B cell (primary cell): Measurements from ENCODE around the gene SPART. TPM values are rescaled to one million over a fixed set of nuclear protein-coding genes. Genes with fewer than 3 reads are reported as not detected.

Source experiments
- ATAC-seq: fragments of 200-7000 bp; cut with Tn5 transposase; one replicate; pipeline ENCODE4 v1.10.0; 2021; ENCODE audit warnings: low read depth, mild to moderate bottlenecking, moderate number of reproducible peaks, moderate library complexity
- CTCF ChIA-PET: fragments of 350-600 bp; sonication (Branson Sonifier 250); formaldehyde crosslinking; loops from one replicate; lab custom pipeline; 2021; ENCODE audit warnings: antibody characterized with exemption, inconsistent platforms; lab: Charles Lee
- POLR2A ChIA-PET: fragments of 350-600 bp; sonication (Branson Sonifier 250); formaldehyde crosslinking; loops from one replicate; lab custom pipeline; 2021; ENCODE audit warnings: antibody characterized with exemption; lab: Charles Lee
- DNase-seq: peaks from one replicate; pipeline ENCODE4 v3.0.0; 2013
- H2AFZ ChIP-seq: 2 replicates; pipeline ENCODE4 v1.6.1; 2012; ENCODE audit warnings: mild to moderate bottlenecking, low read depth, low read length; ENCODE audit not compliant: insufficient read depth, poor library complexity, severe bottlenecking
- H3K27ac ChIP-seq, 2 donors: 1 replicate in 1 of 2; 2 replicates in 1 of 2; pipeline ENCODE4 v1.5.1; 2012 to 2013; ENCODE audit warnings: low read length in 2 of 2, mild to moderate bottlenecking in 2 of 2, moderate library complexity in 1 of 2
- H3K27me3 ChIP-seq, 4 experiments: fragments of 200-600 bp in 1 of 4; sonication (generic) in 1 of 4; replicated peaks in 1 of 4; 1 replicate in 2 of 4; 2 replicates in 2 of 4; pipeline versions ENCODE4 v1.6.1 to v1.7.0; 2013 to 2016; ENCODE audit warnings: low read length in 3 of 4, mild to moderate bottlenecking in 2 of 4, mixed read lengths in 1 of 4, moderate library complexity in 1 of 4; ENCODE audit not compliant: insufficient read depth in 4 of 4, control insufficient read depth in 3 of 4; ENCODE audit errors: control extremely low read depth in 1 of 4
- H3K36me3 ChIP-seq, 2 experiments: replicated peaks in 1 of 2; 1 replicate in 1 of 2; 2 replicates in 1 of 2; pipeline versions ENCODE4 v1.6.1 to v1.7.1; 2013; ENCODE audit warnings: low read length in 1 of 2; ENCODE audit not compliant: insufficient read depth in 2 of 2, control insufficient read depth in 1 of 2; ENCODE audit errors: control extremely low read depth in 1 of 2, extremely low read depth in 1 of 2
- H3K4me1 ChIP-seq, 2 donors: fragments of 200-600 bp in 1 of 2; sonication (generic) in 1 of 2; 1 replicate in 1 of 2; 2 replicates in 1 of 2; pipeline versions ENCODE4 v1.5.1 to v1.6.1; 2013 to 2017; ENCODE audit warnings: low read length in 2 of 2; ENCODE audit not compliant: control insufficient read depth in 2 of 2, insufficient read depth in 2 of 2
- H3K4me2 ChIP-seq: replicated peaks from 2 replicates; pipeline ENCODE3; 2012; ENCODE audit warnings: mild to moderate bottlenecking, low read depth, low read length; ENCODE audit not compliant: poor library complexity, severe bottlenecking
- H3K4me3 ChIP-seq, 5 experiments: fragments of 200-600 bp in 1 of 5; sonication (generic) in 1 of 5; 1 replicate in 3 of 5; 2 replicates in 2 of 5; pipeline versions ENCODE4 v1.5.1 to v1.7.0; 2011 to 2016; ENCODE audit warnings: low read length in 4 of 5, mild to moderate bottlenecking in 4 of 5, low read depth in 2 of 5, control low read depth in 1 of 5, moderate library complexity in 1 of 5; ENCODE audit not compliant: insufficient read depth in 1 of 5; ENCODE audit errors: control extremely low read depth in 1 of 5, extremely low read depth in 1 of 5
- H3K79me2 ChIP-seq: fragments of 200-600 bp; sonication (generic); one replicate; pipeline ENCODE4 v1.6.0; 2016; ENCODE audit warnings: low read length; ENCODE audit not compliant: control insufficient read depth, insufficient read depth
- H3K9ac ChIP-seq: fragments of 200-600 bp; sonication (generic); 2 replicates; pipeline ENCODE4 v1.6.1; 2017; ENCODE audit warnings: mild to moderate bottlenecking, low read length, moderate library complexity
- H3K9me3 ChIP-seq, 3 donors: one replicate each; pipeline versions ENCODE4 v1.6.1 to v1.7.1; 2013; ENCODE audit warnings: low read length in 2 of 3; ENCODE audit not compliant: control insufficient read depth in 2 of 3, insufficient read depth in 1 of 3; ENCODE audit errors: control extremely low read depth in 1 of 3
- H4K20me1 ChIP-seq: 2 replicates; pipeline ENCODE4 v1.6.0; 2012; ENCODE audit warnings: mild to moderate bottlenecking, low read length; ENCODE audit not compliant: insufficient read depth, control insufficient read depth, poor library complexity, severe bottlenecking
- H3K27ac Mint-ChIP-seq: one replicate; pipeline ENCODE4 v1.8.0; 2021; ENCODE audit warnings: mixed read lengths
- H3K27me3 Mint-ChIP-seq: one replicate; pipeline ENCODE4 v1.8.0; 2021; ENCODE audit warnings: mixed read lengths
- H3K4me1 Mint-ChIP-seq: one replicate; pipeline ENCODE4 v1.8.0; 2021; ENCODE audit warnings: mixed read lengths
- H3K4me3 Mint-ChIP-seq: one replicate; pipeline ENCODE4 v1.8.0; 2021; ENCODE audit warnings: mixed read lengths
- H3K9me3 Mint-ChIP-seq: one replicate; pipeline ENCODE4 v1.8.0; 2022; ENCODE audit warnings: mixed read lengths; ENCODE audit not compliant: insufficient read depth
- CTCF ChIP-seq: fragments of 200-600 bp; IDR thresholded peaks from one replicate; pipeline ENCODE4 v1.8.0; 2022; ENCODE audit warnings: antibody characterized with exemption, mild to moderate bottlenecking
- EZH2 ChIP-seq: IDR thresholded peaks from 2 replicates; pipeline ENCODE4 v1.6.1; 2012; ENCODE audit warnings: borderline replicate concordance, low read depth, mild to moderate bottlenecking, moderate library complexity, low read length; ENCODE audit not compliant: insufficient read depth, poor library complexity, severe bottlenecking
- WGBS: methylation state at CpG from one replicate; pipeline ENCODE4 v1.1.5; 2013; ENCODE audit warnings: missing lambda C conversion rate; ENCODE audit not compliant: insufficient coverage; 5-methylcytosine and 5-hydroxymethylcytosine counted together
- intact Hi-C: fragments of 100-400 bp; cut with micrococcal nuclease; formaldehyde crosslinking; loops from one replicate; pipeline ENCODE4 v1.10.0; 2022
- polyA plus RNA-seq: library from polyadenylated mRNA; depleted of rRNA; stranded (reverse); fragments of >200 nt; gene quantifications from 2 replicates; pipeline ENCODE4 v1.2.3, GENCODE V29; 2012
- total RNA-seq, 2 donors: library from RNA; stranded (reverse); fragments of 120-200 nt in 1 of 2; gene quantifications; 1 replicate in 1 of 2; 2 replicates in 1 of 2; pipeline versions ENCODE4 v1.2.3 to v1.2.4, GENCODE V29; 2013 to 2022

SPART gene
- total and polyA plus RNA-seq, 2 donors (not counting 1 experiment from before 2014, with no cell fraction given) = 10.1 to 20.8 TPM

- Histone ChIP-seq H3K4me3 (no peak overlapping the region), H2AFZ (no peak overlapping the region), H3K27ac (no peak overlapping the region), H3K27me3 (peaks cover 0 to 2% (median 0%) of the 10 kb centered on the region in 4 experiments), H3K9me3 (no peaks in the 10 kb centered on the region), H3K36me3 (no peaks in the 10 kb centered on the region), H3K4me1 (no peaks in the 10 kb centered on the region), H4K20me1 (no peaks in the 10 kb centered on the region), H3K4me2 (no peak overlapping the region), H3K9ac (no peak overlapping the region), H3K79me2 (no peaks in the 10 kb centered on the region)
- no CpG with 5 or more reads among the region's 3 CpGs for WGBS
- Mint-ChIP-seq H3K9me3 (no peaks in the 10 kb centered on the region), H3K4me1 (no peaks in the 10 kb centered on the region), H3K4me3 (no peak overlapping the region), H3K27me3 (no peaks in the 10 kb centered on the region), H3K27ac (no peak overlapping the region)
- ChIA-PET CTCF (no interaction called here), POLR2A (no interaction called here)
- ATAC-seq (no peak), DNase-seq (no peak)
- TF ChIP-seq CTCF = no peak
- no peak for TF ChIP-seq EZH2
- intact Hi-C loops = no loop called here
Observed at GRCh38 chr13:36358175-36358718, 12.1 kb upstream of the SPART start.

- Histone ChIP-seq H3K4me3 (no peak overlapping the region), H3K9ac (no peak overlapping the region), H2AFZ (no peak overlapping the region), H3K27ac (no peak overlapping the region), H3K9me3 (no peaks in the 10 kb centered on the region), H3K79me2 (no peaks in the 10 kb centered on the region), H3K36me3 (no peaks in the 10 kb centered on the region), H3K4me1 (no peaks in the 10 kb centered on the region), H4K20me1 (no peaks in the 10 kb centered on the region), H3K27me3 (peaks cover 0 to 2% (median 0%) of the 10 kb centered on the region in 4 experiments), H3K4me2 (no peak overlapping the region)
- H3K4me1 Mint-ChIP-seq = no peaks in the 10 kb centered on the region
- H3K27ac Mint-ChIP-seq = no peak overlapping the region
- TF ChIP-seq EZH2 (no peak), CTCF (no peak)
- H3K9me3 Mint-ChIP-seq = no peaks in the 10 kb centered on the region
- POLR2A ChIA-PET = no interaction called here
- DNase-seq (no peak), ATAC-seq (no peak)
- H3K27me3 Mint-ChIP-seq = no peaks in the 10 kb centered on the region
- intact Hi-C loops = no loop called here
- 100% methylated on average over 2 of the region's 3 CpGs for WGBS
- CTCF ChIA-PET = no interaction called here
- no peak overlapping the region for H3K4me3 Mint-ChIP-seq
Observed at GRCh38 chr13:36357692-36358091, 11.5 kb upstream of the SPART start.
